ENCODE measurements around the gene SPTBN2.

Gene SPTBN2

GRCh38 chr11:66676931-66677598 lies 52.0 kb downstream of the SPTBN2 start:
- Histone ChIP-seq H3K4me1 (peaks cover 22% of the 10 kb centered on the region), H3K4me3 (peak overlapping the region; percentile 59), H3K27me3 (ENCODE audit: low read depth) (no peaks in the 10 kb centered on the region), H3K9me3 (no peaks in the 10 kb centered on the region), H3K36me3 (replicated peaks) (peaks cover 13% of the 10 kb centered on the region)
- no peak for DNase-seq (ENCODE audit: low spot score in 2 of 2)
- in situ Hi-C loops (cut with MboI; ENCODE audit: low sequenced_read_pairs), result no loop called here

DNA sequence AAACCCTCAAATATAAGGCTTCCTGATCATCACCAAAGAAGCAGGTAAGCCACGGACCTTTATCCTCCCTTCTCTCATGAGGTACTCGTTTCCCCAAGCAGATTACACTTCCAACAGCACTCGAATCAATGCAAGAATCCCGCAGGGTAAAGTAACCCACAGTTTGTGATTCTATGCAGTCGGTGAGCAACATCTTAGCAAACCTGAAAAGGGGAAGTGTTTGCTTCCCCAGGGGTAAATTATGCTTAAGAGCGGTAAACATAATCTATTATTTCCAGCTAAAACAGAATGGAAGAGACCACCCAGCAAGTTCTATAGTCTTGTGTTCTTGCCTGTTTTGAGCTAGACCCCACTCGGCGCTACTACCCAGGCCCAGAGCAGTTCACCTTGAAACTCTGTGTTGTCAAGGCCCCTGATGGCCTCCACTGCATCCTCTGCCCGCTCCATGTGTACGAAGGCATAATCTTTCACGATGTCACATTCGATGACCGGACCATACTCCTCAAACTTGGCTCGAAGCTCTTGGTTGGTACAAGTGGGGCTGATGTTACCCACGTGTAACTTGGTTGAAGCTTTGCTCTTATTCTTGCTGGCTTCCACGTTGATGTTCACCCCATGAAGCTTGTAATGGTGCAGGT lies 52.6 kb downstream of the SPTBN2 start:
- Histone ChIP-seq H3K27me3 (ENCODE audit: low read depth) (no peaks in the 10 kb centered on the region), H3K36me3 (replicated peaks) (peaks cover 13% of the 10 kb centered on the region), H3K4me3 (no peak overlapping the region), H3K9me3 (no peaks in the 10 kb centered on the region), H3K4me1 (peaks cover 22% of the 10 kb centered on the region)
- in situ Hi-C loops (cut with MboI; ENCODE audit: low sequenced_read_pairs), result no loop called here
- no peak for DNase-seq (ENCODE audit: low spot score in 2 of 2)

DNA sequence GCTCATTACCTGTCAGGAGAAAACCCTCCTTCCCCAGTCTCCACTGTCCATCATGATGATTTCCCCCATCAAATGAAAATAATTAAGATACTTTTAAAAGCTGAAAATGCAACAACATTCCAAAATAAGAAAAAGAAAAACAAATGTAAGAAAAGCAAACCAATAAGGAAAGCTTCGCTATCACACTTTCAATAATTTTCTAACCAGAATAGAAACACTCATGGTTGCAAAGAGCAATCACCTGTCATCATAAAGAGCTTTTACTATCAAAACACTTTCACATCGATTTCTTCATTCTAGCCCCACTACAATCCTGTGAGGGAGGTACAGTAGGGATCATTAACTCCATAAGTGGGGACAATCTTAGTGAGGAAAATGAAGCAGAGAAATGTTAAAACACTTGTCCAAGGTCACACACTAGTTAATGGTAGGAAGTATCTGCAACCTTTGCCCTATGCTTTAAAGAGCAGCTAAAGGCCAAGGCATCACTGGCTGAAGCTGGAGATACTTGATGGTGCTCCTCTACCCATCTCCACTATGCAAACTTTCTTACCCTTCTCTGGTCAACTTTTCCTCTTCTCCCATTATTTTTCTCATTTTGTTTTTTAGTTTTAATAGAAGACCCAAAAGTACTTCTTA lies 53.9 kb downstream of the SPTBN2 start:
- in situ Hi-C loops (cut with MboI; ENCODE audit: low sequenced_read_pairs), result no loop called here
- Histone ChIP-seq H3K4me3 (no peak overlapping the region), H3K36me3 (replicated peaks) (peaks cover 22% of the 10 kb centered on the region), H3K9me3 (no peaks in the 10 kb centered on the region), H3K4me1 (peaks cover 22% of the 10 kb centered on the region), H3K27me3 (ENCODE audit: low read depth) (no peaks in the 10 kb centered on the region)
- no peak for DNase-seq (ENCODE audit: low spot score in 2 of 2)

- Histone ChIP-seq H3K4me3 (no peak overlapping the region), H3K27me3 (ENCODE audit: low read depth) (no peaks in the 10 kb centered on the region), H3K4me1 (peaks cover 7% of the 10 kb centered on the region), H3K9me3 (no peaks in the 10 kb centered on the region), H3K36me3 (replicated peaks) (peaks cover 47% of the 10 kb centered on the region)
- DNase-seq (ENCODE audit: low spot score in 2 of 2), result no peak
- in situ Hi-C loops (cut with MboI; ENCODE audit: low sequenced_read_pairs), result no loop called here
Measured at GRCh38 chr11:66670816-66671215, 58.2 kb downstream of the SPTBN2 start.

DNA sequence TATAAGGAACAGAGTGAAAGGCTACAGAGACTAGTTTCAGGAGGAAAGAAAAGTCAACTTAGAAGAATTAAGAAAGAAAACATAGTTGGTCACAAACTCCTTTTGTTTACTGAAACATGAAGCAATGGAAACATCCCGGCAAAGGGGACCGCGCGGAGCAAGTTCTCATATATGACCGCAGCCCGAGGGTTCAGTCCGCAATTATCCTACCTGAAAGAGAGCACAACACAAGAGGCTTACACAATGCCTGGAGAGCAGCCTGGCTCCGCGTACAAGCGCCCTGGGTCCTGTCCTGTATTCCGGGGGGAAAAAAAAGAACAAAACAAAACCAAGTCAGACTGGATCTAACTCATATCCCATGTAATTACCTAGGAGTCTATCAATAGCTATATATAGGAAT lies 63.6 kb downstream of the SPTBN2 start:
- Histone ChIP-seq H3K36me3 (replicated peaks) (peaks cover 70% of the 10 kb centered on the region), H3K27me3 (ENCODE audit: low read depth) (no peaks in the 10 kb centered on the region), H3K4me3 (no peak overlapping the region), H3K9me3 (no peaks in the 10 kb centered on the region), H3K4me1 (no peaks in the 10 kb centered on the region)
- in situ Hi-C loops (cut with MboI; ENCODE audit: low sequenced_read_pairs), result no loop called here
- DNase-seq (ENCODE audit: low spot score in 2 of 2), result no peak

DNA sequence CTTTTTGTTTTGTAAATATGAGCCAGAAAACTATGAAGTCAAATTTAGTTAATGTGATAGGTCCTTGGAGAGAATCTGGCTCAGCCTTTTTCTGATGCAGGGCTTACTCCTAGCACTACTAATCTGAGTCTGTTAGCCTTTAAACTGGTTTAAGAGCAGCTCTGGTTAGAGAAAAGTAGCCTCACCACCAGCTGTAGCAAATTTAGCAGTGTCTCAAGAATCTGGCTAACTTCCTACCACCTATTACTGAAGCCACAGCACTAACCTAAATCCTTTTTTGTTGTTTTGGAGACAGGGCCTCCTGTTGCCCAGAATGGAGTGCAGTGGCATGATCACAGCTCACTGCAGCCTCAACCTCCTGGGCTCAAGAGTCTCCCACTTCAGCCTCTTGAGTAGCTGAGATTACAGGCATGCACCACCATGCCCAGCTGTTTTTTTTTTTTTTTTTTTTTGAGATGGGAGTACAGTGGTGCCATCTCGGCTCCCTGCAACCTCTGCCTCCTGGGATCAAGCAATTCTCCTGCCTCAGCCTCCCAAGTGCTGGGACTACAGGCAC lies 65.2 kb downstream of the SPTBN2 start:
- DNase-seq (ENCODE audit: low spot score in 2 of 2), result no peak
- Histone ChIP-seq H3K9me3 (no peaks in the 10 kb centered on the region), H3K4me1 (no peaks in the 10 kb centered on the region), H3K4me3 (no peak overlapping the region), H3K27me3 (ENCODE audit: low read depth) (no peaks in the 10 kb centered on the region), H3K36me3 (replicated peaks) (peaks cover 69% of the 10 kb centered on the region)
- in situ Hi-C loops (cut with MboI; ENCODE audit: low sequenced_read_pairs), result no loop called here

- H3K4me3 ChIP-seq, result no peak overlapping the region
- DNase-seq (ENCODE audit: low spot score in 2 of 2), result no peak
- H3K9me3 ChIP-seq, result no peaks in the 10 kb centered on the region
- H3K4me1 ChIP-seq, result no peaks in the 10 kb centered on the region
- in situ Hi-C loops (cut with MboI; ENCODE audit: low sequenced_read_pairs), result no loop called here
- H3K27me3 ChIP-seq (ENCODE audit: low read depth), result no peaks in the 10 kb centered on the region
- H3K36me3 ChIP-seq (replicated peaks), result peaks cover 43% of the 10 kb centered on the region
Measured at GRCh38 chr11:66659763-66660162, 69.3 kb downstream of the SPTBN2 start.

GRCh38 chr11:66653123-66653522 lies 75.9 kb downstream of the SPTBN2 start:
- no peak overlapping the region for H3K4me3 ChIP-seq
- in situ Hi-C loops (cut with MboI; ENCODE audit: low sequenced_read_pairs), result no loop called here
- no peaks in the 10 kb centered on the region for H3K9me3 ChIP-seq
- no peaks in the 10 kb centered on the region for H3K27me3 ChIP-seq (ENCODE audit: low read depth)
- no peaks in the 10 kb centered on the region for H3K4me1 ChIP-seq
- DNase-seq (ENCODE audit: low spot score in 2 of 2), result no peak
- peaks cover 55% of the 10 kb centered on the region for H3K36me3 ChIP-seq (replicated peaks)

DNA sequence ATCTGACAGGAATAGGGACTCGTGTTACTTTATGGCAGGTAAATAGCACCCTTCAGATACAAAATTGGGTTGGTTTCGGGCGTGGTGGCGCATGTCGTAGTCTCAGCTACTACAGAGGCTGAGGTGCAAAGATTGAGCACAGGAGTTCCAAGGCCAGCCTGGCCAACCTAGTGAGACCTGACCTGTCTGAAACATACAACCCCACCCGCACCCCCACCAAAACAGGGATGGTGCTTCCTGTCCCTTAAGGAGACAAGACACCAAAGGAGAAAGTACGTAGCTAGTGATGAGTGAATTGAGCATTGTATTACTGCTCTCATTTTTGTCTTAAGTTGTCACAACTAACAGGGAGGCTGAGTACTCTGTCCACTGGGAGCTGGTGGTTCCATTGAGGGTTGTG lies 76.4 kb downstream of the SPTBN2 start:
- DNase-seq (ENCODE audit: low spot score in 2 of 2), result no peak
- Histone ChIP-seq H3K4me3 (no peak overlapping the region), H3K36me3 (replicated peaks) (peaks cover 60% of the 10 kb centered on the region), H3K4me1 (no peaks in the 10 kb centered on the region), H3K9me3 (no peaks in the 10 kb centered on the region), H3K27me3 (ENCODE audit: low read depth) (no peaks in the 10 kb centered on the region)
- in situ Hi-C loops (cut with MboI; ENCODE audit: low sequenced_read_pairs), result no loop called here

DNA sequence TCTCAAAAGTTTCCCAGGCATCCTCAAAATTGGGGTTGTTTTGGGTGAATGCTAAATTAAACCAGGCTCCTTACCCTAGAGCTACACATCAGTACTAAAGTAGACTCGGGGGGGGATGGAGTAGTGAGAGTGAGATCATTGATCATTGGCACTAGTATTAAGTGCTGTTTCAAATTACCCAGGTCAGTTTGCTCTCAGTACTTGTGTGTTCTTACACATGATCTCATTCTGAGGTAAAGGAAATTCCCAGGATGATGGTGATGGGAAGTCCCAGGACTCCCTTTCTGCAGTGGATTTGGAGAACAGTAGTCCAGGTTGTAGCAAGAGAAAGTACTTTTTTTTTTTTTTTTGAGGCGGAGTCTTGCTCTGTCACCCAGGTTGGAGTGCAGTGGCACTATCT lies 78.0 kb downstream of the SPTBN2 start:
- no peak for DNase-seq (ENCODE audit: low spot score in 2 of 2)
- H3K4me1 ChIP-seq, result no peaks in the 10 kb centered on the region
- no peak overlapping the region for H3K4me3 ChIP-seq
- H3K27me3 ChIP-seq (ENCODE audit: low read depth), result no peaks in the 10 kb centered on the region
- in situ Hi-C loops (cut with MboI; ENCODE audit: low sequenced_read_pairs), result no loop called here
- peaks cover 68% of the 10 kb centered on the region for H3K36me3 ChIP-seq (replicated peaks)
- H3K9me3 ChIP-seq, result no peaks in the 10 kb centered on the region

DNA sequence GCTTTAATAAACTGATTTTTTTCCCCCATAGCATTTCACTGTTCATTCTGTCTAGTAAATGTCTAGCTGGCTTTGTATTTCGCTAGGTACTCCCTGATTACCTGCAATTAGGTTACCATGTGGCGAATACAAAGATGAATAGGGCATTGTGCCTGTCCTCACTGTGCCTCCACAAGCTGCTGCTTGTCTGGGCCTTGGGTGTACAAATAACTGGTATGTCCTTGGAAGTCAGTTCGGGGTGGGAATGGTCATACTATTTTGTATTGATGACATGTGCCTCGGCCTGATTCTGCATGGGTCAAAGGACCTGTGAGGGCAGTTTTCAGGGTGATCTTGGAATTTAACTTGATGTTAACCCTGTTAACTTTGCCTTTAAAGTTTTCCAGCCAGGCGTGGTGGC lies 79.1 kb downstream of the SPTBN2 start:
- Histone ChIP-seq H3K36me3 (replicated peaks) (peaks cover 79% of the 10 kb centered on the region), H3K4me3 (no peak overlapping the region), H3K4me1 (no peaks in the 10 kb centered on the region), H3K27me3 (ENCODE audit: low read depth) (no peaks in the 10 kb centered on the region), H3K9me3 (no peaks in the 10 kb centered on the region)
- no peak for DNase-seq (ENCODE audit: low spot score in 2 of 2)
- in situ Hi-C loops (cut with MboI; ENCODE audit: low sequenced_read_pairs), result no loop called here

DNA sequence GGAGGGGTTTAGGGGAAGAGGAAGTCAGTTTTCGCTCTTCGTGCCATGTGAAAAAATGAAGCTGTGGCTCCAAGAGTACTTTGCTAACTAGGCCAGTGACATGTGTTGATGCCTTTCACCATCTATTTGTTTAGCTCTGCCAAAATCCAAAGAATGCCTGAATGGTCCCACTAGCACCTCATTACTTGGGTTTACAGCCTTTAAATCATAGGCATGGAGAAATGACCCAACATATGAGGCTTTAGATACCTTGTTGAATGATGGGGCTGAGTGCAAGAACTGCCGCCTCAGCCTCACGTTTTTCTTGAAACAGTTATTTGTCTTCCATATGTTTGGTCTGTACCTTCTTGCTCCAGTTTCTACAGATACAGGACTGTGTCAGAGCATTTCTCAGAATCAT lies 82.2 kb downstream of the SPTBN2 start:
- no peak overlapping the region for H3K4me3 ChIP-seq
- H3K27me3 ChIP-seq (ENCODE audit: low read depth), result no peaks in the 10 kb centered on the region
- peaks cover 89% of the 10 kb centered on the region for H3K36me3 ChIP-seq (replicated peaks)
- no peaks in the 10 kb centered on the region for H3K9me3 ChIP-seq
- in situ Hi-C loops (cut with MboI; ENCODE audit: low sequenced_read_pairs), result no loop called here
- peaks cover 6% of the 10 kb centered on the region; the same call in 1 of the 2 replicates for H3K4me1 ChIP-seq
- no peak for DNase-seq (ENCODE audit: low spot score in 2 of 2)

GRCh38 chr11:66643745-66644437 lies 85.1 kb downstream of the SPTBN2 start:
- H3K27me3 ChIP-seq (ENCODE audit: low read depth), result no peaks in the 10 kb centered on the region
- no peak for DNase-seq (ENCODE audit: low spot score in 2 of 2)
- H3K9me3 ChIP-seq, result no peaks in the 10 kb centered on the region
- H3K4me1 ChIP-seq, result peaks cover 22% of the 10 kb centered on the region
- H3K36me3 ChIP-seq (replicated peaks), result peaks cover 99% of the 10 kb centered on the region
- no peak overlapping the region for H3K4me3 ChIP-seq
- in situ Hi-C loops (cut with MboI; ENCODE audit: low sequenced_read_pairs), result no loop called here

GRCh38 chr11:66641834-66642233 lies 87.2 kb downstream of the SPTBN2 start:
- peak overlapping the region; percentile 89 for H3K4me3 ChIP-seq
- H3K36me3 ChIP-seq (replicated peaks), result peaks cover 88% of the 10 kb centered on the region
- no peaks in the 10 kb centered on the region for H3K9me3 ChIP-seq
- H3K4me1 ChIP-seq, result peaks cover 35% of the 10 kb centered on the region
- no peak for DNase-seq (ENCODE audit: low spot score in 2 of 2)
- in situ Hi-C loops (cut with MboI; ENCODE audit: low sequenced_read_pairs), result no loop called here
- no peaks in the 10 kb centered on the region for H3K27me3 ChIP-seq (ENCODE audit: low read depth)
